Stimulated activated CD4-positive, alpha-beta T cell treated with anti-CD3 and anti-CD28 coated beads, Interleukin-1b, Interleukin-23, amount 100 ng/mL, for 1 hour (primary cell): ENCODE data around the gene SEL1L3.

Source experiments
- DNase-seq, 2 donors: peaks; one replicate each; pipeline ENCODE4 v3.0.0-alpha.2; 2020; ENCODE audit warnings: low read depth in 2 of 2

The SEL1L3 gene

GRCh38 chr4:25856756-25857155, 6.0 kb downstream of the SEL1L3 start:
- no peak for DNase-seq

- no peak for DNase-seq
Observed at GRCh38 chr4:25852103-25852502, 10.7 kb downstream of the SEL1L3 start.

- DNase-seq: no peak
Observed at GRCh38 chr4:25847329-25847728, 15.5 kb downstream of the SEL1L3 start.

GRCh38 chr4:25845841-25846653, 16.7 kb downstream of the SEL1L3 start:
- no peak for DNase-seq

- no peak for DNase-seq
Observed at GRCh38 chr4:25844961-25845712, 17.7 kb downstream of the SEL1L3 start.

GRCh38 chr4:25843340-25844097, 19.3 kb downstream of the SEL1L3 start:
- DNase-seq: no peak

GRCh38 chr4:25842229-25842845, 20.5 kb downstream of the SEL1L3 start:
- DNase-seq: no peak

GRCh38 chr4:25839687-25840086, 23.1 kb downstream of the SEL1L3 start:
- DNase-seq: no peak

- no peak for DNase-seq
Observed at GRCh38 chr4:25839233-25839632, 23.6 kb downstream of the SEL1L3 start.

GRCh38 chr4:25838526-25838925, 24.3 kb downstream of the SEL1L3 start:
- no peak for DNase-seq

GRCh38 chr4:25837107-25837506, 25.7 kb downstream of the SEL1L3 start:
- DNase-seq: no peak

- DNase-seq: no peak
Observed at GRCh38 chr4:25835384-25835783, 27.4 kb downstream of the SEL1L3 start.

GRCh38 chr4:25834411-25835107, 28.2 kb downstream of the SEL1L3 start:
- no peak for DNase-seq

GRCh38 chr4:25830548-25830947, 32.2 kb downstream of the SEL1L3 start:
- DNase-seq: no peak

- DNase-seq: no peak
Observed at GRCh38 chr4:25827897-25828296, 34.9 kb downstream of the SEL1L3 start.

- DNase-seq: no peak
Observed at GRCh38 chr4:25827373-25827772, 35.4 kb downstream of the SEL1L3 start.

GRCh38 chr4:25826074-25826752, 36.6 kb downstream of the SEL1L3 start:
- DNase-seq: no peak

GRCh38 chr4:25823632-25824031, 39.2 kb downstream of the SEL1L3 start:
- DNase-seq: no peak

GRCh38 chr4:25821899-25822298, 40.9 kb downstream of the SEL1L3 start:
- DNase-seq: no peak

- no peak for DNase-seq
Observed at GRCh38 chr4:25821267-25821666, 41.5 kb downstream of the SEL1L3 start.

GRCh38 chr4:25818876-25819275, 43.9 kb downstream of the SEL1L3 start:
- DNase-seq: no peak
